HG03378 (cell line): ENCODE measurements around the gene ERMN.
A peak's percentile ranks its signal among the peaks of the same experiment; 100 is the strongest.
"Not testable (repeated sequence)": the region's sequence is repeated elsewhere in the genome, so short reads cannot be mapped to it uniquely, and the experiment has no call there.

Experiments used
- ATAC-seq: cut with Tn5 transposase; IDR thresholded peaks from one replicate; pipeline ENCODE4 v1.9.1; 2021; ENCODE audit warnings: mild to moderate bottlenecking, moderate library complexity; ENCODE audit not compliant: unreplicated experiment

Gene ERMN, protein sequence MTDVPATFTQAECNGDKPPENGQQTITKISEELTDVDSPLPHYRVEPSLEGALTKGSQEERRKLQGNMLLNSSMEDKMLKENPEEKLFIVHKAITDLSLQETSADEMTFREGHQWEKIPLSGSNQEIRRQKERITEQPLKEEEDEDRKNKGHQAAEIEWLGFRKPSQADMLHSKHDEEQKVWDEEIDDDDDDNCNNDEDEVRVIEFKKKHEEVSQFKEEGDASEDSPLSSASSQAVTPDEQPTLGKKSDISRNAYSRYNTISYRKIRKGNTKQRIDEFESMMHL

DNA sequence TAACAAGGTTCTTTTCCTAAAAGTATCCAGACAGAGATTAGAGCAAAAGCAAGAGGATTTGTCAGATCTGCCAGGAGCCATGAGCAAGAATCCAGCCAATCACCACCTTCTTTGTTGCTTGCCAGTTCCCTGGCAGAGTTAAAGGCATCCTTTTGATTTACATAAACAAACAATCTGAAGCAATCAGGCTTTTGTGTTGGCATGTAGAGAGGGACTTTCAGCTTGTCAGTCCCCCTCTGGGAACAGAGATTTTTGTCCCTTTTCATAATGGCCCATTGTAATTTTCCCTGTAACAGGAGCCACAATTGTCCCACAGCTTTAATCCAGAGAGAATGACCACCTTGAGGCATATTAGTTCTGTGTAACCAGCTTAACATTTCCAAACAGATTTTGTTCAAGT lies at the start of gene ERMN:
ERMN (minus strand) TSS at position 39 of the 400 bp plus-strand sequence. CDS start 182 bp downstream, outside the sequence.
- ATAC-seq, result no peak

DNA sequence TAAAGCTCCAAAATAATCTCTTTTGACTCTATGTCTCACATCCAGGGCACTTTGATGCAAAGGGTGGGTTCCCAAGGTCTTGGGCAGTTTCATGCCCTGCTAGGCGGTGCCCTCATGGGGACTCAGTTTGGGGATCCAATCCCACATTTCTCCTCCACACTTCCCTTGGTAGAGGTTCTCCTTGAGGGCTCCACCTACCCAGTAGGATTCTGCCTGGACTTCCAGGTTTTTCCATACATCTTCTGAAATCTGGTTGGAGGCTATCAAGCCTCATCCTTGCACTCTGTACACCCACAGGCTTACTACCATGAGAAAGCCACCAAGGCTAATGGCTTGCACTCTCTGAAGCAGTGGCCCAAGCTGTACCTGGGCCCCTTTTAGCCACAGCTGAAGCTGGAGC lies 49.8 kb upstream of the ERMN start:
- no peak for ATAC-seq

DNA sequence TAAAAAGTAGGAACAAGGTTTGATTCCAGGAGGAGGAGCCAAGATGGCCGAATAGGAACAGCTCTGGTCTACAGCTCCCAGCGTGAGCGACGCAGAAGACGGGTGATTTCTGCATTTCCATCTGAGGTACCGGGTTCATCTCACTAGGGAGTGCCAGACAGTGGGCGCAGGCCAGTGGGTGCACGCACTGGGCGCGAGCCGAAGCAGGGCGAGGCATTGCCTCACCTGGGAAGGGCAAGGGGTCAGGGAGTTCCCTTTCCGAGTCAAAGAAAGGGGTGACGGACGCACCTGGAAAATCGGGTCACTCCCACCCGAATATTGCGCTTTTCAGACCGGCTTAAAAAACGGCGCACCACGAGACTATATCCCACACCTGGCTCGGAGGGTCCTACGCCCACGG lies 42.9 kb upstream of the ERMN start:
- not testable (repeated sequence) for ATAC-seq

DNA sequence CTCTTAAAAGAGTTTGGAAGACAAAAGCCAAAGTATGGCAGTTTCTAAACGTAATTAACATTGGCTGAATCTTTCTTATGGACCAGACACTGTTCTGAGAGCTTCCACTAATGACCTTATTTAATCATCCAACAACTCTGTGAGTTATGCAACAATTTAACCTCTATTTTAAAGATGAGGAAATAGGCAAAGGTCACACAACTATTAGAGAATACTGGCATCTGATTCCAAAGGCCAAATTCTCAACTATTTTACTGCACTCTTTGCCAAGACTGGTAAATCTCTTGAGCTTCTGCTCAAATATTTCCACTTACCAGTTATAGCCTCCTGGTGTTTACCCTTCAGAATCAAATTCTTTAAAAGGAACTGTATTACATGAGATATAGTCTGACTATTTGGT lies 42.1 kb upstream of the ERMN start:
- ATAC-seq, result no peak

DNA sequence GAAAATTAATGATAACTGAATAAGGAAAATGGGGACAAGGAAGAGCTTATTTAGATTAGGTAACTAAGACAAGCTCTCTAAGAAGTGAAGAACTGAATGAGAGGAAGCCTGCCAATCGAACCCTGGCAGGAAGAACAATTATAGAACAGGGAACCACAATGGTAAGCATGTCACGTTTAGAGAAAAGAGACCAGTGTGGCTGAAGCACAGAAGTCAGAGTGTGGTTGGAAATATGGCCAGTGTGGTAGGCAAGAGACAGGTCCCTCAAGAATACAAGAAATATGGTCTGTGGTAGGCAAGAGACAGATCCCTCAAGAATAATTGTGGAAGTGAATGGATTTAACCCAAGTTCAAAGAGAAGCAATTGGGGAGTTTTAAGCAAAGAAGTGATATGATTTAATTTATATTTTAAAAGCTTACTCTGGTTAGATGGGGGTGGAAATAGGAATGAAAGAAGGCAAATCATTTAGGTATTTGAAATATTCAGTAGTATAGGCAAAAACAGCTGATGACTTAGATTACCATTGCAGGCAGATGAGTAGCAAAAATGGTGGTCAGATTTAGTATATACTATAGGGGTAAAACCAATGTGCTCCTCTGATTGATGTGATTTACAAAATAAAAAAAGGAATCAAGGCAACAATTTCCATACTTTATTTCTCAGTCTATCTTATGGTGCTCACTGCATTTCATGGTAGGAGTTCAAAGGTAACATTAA lies 38.8 kb upstream of the ERMN start:
- ATAC-seq, result peak; percentile 89

DNA sequence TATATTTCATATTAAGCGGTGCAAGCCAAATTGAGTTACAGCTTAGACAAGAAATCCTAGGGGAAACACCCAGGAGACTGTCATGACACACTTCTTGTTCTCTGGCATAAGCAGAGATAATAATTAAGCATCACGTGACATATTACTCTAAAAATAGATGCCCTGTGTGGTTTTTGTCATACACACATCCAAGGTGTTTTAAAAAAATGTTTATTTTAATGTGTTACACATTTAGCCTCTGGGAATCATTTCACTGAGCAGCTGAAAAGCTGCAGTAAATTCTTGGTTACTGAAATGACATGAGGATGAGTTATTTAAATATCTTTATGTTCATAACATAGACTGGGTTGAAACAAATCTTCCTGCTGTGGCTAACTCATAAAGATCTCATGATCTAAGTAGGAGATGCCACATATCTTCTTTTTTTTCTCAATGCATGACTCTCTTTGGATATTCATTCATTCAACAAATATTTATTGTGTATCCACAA lies 38.0 kb upstream of the ERMN start:
- ATAC-seq, result peak; percentile 68

DNA sequence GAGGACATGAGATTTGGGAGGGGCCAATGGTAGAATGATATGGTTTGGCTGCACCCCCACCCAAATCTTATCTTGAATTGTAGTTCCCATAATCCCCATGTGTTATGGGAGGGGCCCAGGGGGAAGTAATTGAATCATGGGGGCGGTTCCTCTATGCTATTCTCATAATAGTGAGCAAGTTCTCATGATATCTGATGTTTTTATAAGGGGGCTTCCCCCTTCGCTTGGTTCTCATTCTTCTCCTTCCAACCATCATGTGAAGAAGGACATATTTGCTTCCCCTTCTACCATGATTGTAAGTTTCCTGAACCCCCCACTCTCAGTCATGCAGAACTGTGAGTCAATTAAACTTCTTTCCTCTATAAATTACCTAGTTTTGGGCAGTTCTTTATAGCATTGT lies 37.0 kb upstream of the ERMN start:
- ATAC-seq, result no peak

DNA sequence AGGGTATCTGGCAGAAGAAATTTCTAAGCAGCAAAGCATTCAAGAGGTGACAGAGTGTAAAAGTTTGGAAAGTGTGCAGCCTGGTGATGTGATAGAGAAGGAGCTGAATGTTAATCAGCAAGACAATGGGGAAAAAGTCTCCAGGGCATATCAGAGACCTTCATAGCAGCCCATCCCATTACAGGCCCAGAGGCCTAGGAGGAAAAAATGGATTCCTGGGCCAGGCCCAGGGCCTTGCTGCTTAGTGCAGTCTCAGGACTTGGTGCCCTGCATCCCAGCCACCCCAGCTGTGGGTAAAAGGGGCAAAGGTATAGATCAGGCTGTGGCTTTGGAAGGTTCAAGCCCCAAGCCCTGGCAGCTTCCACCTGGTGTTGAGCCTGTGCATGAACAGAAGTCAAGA lies 35.9 kb upstream of the ERMN start:
- no peak for ATAC-seq

DNA sequence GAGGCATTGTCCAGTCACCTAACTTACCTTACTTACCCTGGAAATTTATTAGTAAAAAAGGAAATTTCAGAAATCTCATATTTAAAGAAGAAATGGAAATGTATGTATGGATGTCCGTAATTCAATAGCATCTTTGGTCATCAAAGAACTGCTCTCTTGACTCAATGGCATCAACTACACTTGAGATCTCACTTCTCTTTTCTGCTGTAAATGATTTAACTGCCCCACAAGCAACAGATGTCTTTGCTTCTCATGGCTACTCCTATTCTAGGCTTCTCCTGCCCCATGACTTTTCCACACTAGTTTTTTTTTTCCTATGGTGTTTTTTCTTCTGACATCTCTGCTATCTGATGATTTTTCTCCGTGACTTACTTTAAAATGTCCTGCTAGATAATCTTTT lies 34.0 kb upstream of the ERMN start:
- peak; percentile 28 for ATAC-seq

DNA sequence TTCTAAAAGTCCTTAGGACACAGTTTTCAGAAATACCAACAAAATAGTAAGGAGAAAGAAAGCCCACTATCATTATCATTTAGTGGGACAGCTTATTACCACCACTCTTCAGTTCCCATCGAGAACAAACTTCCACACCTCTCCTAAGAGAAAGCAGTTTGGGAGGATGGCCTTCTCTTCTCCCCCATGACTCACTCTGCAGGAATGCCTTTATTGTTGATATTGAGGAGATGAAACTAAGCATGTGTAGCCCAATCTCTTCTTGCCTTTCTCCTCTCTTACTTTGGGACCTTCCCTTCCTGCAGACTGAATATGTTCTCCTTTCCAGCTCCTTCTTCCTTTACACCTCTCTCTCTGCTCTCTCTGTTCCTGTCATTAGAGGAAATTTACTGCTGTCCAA lies 30.0 kb upstream of the ERMN start:
- no peak for ATAC-seq

DNA sequence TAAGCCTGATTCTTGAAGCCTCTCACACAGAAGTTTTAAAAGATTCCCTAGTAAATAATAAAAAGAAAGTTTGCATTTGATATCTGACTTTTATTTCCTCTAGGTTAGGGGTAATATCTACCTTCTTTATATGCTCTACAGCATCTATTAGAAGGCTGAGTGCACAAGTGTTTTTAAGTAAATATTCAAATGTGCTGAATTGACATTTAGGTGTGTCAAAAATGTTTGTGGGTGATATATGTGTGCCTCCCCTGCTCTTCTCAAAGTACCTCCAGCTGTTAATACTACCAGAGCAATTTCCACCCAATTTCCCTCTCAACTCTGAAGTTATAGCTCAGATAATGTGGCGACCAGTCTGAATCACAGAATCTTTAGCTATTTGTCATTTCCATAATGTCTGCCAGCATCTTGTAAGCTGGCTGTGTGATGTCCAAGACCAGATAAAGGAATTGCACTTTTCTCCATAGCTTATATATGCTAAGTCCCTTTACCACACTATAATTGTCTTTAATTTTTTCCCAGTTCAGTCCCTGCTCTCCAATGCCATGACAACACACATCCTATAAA lies 24.4 kb upstream of the ERMN start:
- no peak for ATAC-seq

DNA sequence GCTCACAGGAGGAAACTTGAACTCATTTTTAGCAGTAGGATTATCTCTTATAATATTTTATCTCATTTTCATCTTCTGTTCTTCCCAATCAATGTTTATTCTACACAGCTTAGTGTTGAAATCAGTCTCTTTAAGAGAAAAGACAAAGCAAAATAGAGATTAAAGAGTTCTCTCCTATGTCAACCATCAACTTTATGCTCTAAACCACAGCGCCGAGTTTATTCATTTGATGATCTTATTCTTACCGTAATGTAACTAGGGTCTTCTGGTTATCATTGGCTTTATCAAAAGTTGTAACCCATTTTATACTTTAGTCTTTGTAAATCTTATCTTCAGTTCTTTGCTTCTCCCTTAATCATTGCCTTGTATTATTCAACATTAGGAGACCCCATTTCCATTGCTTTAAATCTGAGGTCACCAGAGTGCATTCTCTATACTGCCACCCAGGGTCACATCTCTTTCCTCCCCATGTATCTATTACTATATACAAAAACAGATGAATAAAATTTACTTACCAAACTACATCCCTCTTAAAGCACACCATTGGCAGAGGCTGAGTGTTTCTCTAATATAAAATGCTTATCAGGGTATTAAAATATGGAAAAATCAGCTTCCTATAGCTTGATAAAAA lies 22.8 kb upstream of the ERMN start:
- no peak for ATAC-seq

DNA sequence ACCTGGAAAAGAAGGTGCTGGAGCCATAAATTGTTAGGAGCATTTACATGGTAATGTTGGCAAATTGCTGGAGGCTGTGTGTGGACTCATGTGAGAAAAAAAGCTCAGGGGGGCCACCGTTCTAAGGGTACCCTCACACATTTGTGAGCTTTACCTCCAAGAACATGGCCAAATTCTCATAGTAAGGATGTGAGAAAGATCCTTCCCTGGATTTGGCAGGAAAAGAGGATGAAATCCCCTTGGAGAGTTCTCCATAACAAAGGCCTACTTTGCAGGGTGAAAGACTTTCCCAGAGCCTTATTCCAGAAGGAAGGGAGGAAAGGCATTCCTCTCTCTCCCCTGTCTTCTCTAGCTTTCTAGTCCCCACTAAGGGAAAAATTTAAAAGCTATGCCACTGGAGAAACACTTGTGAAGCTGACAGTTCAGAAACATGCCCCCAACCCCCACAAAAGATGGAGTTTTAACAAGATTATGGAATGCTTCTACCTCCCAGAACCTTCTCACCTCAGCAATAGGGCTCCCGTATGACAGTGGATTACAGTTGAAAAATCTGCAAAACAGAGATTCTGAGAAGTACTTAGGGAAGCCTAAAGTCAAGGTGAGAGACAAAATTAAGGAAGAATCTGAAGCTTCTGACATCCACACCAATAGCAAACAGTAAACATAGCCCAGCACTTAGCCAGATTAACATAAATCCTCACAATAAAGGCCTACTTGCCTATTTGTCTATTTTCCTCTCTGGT lies 20.2 kb upstream of the ERMN start:
- ATAC-seq, result no peak

DNA sequence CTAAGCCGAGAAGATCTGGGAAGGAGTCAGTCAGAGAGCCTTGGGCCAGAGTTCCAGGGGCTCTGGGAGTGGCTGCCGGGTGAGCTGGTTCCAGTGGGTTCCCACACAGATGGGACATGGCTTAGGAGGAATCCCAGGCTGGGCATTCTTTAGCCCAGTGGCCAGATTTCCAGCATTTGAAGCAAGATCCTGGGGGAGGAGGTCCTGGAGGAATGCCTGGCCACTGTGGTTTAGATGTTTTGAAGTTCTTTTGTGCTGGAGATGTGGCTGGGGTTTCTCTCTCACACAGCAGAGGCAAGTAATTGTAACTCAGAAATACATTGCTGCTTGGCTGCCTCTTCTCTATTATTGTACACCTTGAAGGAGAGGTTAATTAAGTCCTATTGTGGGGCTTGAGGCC lies 15.8 kb upstream of the ERMN start:
- ATAC-seq, result not testable (repeated sequence)

DNA sequence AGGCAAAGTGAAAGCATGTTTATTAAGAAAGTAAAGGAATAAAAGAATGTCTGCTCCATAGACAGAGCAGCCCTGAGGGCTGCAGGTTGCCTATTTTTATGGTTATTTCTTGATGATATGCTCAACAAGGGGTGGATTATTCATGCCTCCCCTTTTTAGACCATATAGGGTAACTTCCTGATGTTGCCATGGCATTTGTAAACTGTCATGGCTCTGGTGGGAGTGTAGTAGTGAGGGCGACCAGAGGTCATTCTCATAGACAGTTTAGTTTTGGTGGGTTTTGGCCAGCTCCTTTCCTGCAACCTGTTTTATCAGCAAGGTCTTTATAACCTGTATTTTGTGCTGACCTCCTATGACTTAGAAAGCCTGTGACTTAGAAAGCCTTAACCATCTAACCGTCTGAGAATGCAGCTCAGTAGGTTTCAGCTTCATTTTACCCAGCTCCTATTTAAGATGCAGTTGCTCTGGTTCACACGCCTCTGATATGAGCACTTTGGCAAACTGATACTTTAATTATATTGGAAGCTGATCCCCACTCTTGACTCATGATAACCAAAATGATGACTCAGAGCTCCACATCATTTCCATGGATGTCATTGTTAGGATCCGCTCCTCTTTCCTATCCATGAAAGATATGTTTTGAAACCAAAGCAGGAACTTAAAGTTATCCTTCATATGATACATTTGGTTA lies 14.5 kb upstream of the ERMN start:
- no peak for ATAC-seq

DNA sequence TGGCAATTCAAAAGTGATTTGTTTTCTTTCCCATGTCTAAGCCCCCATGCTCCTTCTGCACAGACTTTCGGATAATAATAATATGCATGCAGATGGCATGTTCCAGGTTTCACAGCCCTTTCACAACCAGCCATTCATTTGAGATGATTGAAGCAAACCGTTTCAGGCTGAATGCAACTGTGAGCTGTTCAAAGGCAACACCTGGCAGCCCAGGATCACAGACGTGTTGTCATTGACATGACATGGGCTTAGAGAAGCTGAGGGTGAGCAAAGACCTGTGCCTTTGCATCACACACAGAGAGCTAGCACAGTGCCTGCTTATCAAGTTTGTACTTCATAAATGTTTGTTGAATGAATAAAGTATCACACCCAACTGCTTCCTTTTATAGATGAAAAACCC lies 12.4 kb upstream of the ERMN start:
- ATAC-seq, result no peak

DNA sequence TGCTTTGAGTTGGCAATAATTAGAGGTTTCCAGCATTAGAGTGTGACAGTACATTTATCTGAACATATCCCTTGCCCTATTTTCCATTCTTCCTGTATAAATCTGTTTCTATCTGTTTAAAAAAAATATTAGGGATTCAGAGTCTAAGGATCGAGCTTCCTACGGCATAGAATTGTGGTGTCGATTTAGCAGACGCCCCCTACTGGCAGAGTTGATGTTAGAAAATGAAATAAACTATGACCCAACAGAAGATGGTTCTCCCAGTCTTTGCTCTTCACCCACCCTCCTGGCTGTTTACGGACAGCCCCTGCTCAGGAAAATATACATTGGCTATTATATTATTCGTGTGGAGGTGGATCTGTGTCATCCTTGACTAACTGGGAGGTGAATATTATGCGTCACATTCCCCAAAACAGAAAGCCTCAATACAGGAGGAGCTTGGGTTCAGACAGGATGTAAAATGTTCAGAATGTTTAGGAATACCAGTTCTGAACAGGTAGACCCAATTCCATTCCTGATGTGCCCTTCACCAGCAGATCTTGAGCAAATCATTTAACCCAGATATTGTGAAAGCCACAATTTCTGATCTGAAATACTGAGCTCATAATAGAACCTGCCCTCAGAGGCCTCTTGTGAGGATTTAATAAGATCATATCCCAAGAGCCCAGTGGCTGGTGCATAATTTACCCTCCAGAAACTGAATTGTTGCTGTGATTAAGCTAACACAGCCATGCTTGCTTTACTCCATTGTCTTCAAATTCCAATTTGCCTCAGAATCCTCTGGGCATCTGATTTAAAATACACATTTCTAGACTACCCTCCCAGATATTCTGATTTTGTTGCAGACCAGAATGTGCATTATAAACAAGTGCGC lies 10.8 kb upstream of the ERMN start:
- peak; percentile 68 for ATAC-seq

DNA sequence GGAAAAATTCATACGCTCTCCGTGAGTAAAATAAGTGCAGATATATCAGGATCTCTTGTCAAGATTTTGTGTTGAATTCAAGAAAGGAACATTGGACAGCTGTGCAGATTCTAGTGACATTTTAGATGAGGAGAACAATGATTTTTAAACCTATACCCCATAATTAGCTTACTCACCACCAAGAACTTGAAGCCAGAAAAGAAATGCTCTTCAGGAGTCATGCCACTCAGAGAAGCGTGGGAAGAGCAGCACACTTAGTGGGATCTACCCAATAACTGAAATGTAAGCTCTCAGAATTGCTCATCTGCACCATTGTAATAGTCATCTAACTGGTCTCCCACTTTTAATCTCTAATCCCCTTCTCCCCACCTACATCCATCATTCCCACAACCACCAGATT lies 9.2 kb upstream of the ERMN start:
- ATAC-seq, result no peak

DNA sequence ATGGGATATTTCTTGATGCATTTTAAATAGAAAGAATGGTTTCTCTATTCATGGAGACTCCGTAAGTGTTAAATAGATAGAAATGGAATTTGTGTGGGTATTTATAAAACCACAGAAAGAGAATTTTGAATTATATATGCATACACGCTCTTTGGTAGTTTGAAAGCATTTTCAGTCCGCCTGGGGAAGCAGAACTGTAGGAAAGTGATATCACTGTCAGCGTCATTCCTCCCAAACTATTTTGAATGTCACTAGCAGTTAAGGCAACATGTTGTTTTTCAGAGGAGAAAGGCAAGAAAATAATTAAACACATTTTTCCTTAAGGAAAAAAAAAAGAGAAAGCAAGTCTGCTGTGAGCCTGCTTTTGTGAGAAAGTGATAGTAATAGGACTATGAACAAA lies 8.7 kb upstream of the ERMN start:
- ATAC-seq, result no peak
